Astrocyte of the spinal cord (primary cell): ENCODE data around the gene KAZALD1.

Experiments used
- DNase-seq: peaks from one replicate; pipeline ENCODE4 v3.0.0; 2011; ENCODE audit warnings: low read depth, low spot score
- H3K4me3 ChIP-seq: 2 replicates; pipeline ENCODE4 v1.5.1; 2011; ENCODE audit warnings: low read depth, mild to moderate bottlenecking, low read length, moderate library complexity
- in situ Hi-C: cut with HindIII; loops from 2 replicates; pipeline ENCODE4 v1.10.0; 2017; ENCODE audit warnings: low sequenced_read_pairs
- TF ChIP-seq, protein P1 (sequence below): IDR thresholded peaks from 2 replicates; pipeline ENCODE4 v1.5.1; 2012; ENCODE audit warnings: low read depth, mild to moderate bottlenecking, low read length, inconsistent platforms

Gene KAZALD1

DNA sequence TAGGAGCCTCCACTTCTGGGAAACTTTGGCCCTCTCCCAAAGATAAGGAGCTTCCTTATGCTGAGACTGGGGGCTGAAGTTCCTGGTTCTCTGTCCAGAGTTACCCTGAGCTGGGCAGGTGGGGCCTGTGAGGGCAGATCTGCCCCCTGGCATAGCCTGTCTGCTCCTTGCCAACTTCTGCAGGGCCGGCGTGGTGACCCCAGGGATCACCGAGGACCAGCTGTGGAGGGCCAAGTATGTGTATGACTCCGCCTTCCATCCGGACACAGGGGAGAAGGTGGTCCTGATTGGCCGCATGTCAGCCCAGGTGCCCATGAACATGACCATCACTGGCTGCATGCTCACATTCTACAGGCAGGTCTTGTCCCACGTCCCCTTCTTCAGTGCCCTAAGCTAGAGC is 26.5 kb upstream of the KAZALD1 start:
- no peak for DNase-seq
- in situ Hi-C loops = no loop called here
- TF ChIP-seq, protein P1, sequence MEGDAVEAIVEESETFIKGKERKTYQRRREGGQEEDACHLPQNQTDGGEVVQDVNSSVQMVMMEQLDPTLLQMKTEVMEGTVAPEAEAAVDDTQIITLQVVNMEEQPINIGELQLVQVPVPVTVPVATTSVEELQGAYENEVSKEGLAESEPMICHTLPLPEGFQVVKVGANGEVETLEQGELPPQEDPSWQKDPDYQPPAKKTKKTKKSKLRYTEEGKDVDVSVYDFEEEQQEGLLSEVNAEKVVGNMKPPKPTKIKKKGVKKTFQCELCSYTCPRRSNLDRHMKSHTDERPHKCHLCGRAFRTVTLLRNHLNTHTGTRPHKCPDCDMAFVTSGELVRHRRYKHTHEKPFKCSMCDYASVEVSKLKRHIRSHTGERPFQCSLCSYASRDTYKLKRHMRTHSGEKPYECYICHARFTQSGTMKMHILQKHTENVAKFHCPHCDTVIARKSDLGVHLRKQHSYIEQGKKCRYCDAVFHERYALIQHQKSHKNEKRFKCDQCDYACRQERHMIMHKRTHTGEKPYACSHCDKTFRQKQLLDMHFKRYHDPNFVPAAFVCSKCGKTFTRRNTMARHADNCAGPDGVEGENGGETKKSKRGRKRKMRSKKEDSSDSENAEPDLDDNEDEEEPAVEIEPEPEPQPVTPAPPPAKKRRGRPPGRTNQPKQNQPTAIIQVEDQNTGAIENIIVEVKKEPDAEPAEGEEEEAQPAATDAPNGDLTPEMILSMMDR = no peak
- no peak overlapping the region for H3K4me3 ChIP-seq

DNA sequence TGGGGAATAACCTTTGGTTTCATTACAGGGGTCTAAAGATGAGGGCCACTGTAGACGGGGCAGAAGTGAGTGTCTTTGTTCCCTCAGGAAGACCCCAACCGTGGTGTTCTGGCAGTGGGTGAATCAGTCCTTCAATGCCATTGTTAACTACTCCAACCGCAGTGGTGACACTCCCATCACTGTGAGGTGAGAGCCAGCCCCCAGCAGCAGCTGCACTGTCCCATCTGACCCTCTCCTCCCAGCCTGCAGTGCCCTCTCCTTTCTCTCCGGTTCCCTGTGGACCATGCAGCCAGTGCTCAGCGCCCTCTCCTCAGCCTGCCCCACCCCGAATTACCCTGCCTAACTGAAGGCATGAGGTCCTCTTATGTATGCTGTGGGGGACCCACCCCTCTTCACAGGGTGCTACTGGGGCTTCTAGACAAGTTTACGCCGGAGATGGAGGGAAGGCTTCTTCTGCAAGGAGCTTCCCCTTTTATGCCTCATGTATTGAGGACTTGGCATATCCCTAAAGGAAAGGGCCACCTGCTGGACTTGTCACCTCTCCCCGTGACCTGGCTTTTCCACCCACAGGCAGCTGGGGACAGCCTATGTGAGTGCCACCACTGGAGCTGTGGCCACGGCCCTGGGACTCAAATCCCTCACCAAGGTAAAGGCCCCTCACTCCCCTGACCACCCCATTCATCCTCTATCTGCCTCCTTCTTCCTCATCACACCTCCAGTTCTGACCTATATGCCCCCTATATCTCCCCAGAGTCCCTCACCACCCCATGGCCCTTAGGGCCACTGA is 25.7 kb upstream of the KAZALD1 start:
- TF ChIP-seq, protein P1 = no peak
- no peak for DNase-seq
- in situ Hi-C loops = no loop called here
- H3K4me3 ChIP-seq = no peak overlapping the region

DNA sequence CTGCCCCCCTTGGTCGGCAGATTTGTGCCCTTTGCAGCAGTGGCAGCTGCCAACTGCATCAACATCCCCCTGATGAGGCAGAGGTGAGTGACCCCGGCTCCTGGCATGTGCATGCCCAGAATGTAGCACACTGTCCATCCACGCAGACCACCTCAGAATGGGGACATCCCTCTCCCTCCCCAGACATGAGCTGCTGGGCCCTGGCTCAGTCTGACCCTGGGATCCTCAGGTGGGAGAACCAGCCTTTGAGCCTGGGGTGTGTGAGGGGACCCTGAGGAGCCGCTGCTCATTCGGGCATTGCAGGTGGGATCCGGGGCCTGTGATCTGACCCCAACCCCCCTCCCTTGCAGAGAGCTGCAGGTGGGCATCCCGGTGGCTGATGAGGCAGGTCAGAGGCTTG is 25.1 kb upstream of the KAZALD1 start:
- no peak for DNase-seq
- no peak overlapping the region for H3K4me3 ChIP-seq
- TF ChIP-seq, protein P1 = no peak
- in situ Hi-C loops = no loop called here

DNA sequence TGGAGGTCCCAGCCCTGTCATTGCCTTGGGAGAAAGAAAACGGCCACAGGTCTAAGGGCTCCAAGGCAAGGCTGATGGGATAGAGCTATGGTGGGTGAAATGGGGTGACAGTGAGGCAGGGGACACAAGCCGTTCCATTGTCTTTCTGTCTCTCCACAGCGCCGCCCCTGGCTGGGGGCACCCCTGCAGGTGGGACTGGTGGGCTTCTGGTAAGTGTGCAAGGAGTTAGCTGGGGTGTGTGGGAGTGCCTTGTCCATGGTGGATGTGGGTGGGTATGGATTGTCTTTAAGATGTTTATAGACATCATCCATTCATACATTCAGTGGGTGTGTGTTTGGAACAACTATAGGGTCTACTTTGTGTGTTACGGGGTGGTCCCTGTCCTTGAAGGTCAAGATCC is 23.3 kb upstream of the KAZALD1 start:
- H3K4me3 ChIP-seq = no peak overlapping the region
- TF ChIP-seq, protein P1 = no peak
- no peak for DNase-seq
- in situ Hi-C loops = no loop called here

DNA sequence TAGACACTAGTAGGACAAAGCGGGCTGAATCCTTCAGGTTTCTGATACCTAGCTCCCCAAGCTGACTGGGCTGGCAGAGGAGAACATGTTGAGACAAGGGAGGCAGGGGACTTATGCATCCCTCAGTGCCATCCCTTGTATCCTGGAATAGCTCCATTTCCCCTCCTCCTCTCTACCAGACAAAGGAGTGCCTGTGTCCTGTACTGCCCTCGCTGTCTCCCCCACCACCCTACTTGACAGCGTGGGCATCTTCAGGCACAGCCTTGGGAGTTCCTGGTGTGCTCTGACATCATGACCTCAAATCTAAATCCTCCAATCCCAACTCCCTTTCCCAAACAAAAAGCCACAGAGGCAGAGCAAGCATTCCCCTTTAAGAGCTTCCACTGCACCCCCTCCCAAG is 21.7 kb upstream of the KAZALD1 start:
- DNase-seq = no peak
- in situ Hi-C loops = no loop called here
- TF ChIP-seq, protein P1 = no peak
- H3K4me3 ChIP-seq = no peak overlapping the region

DNA sequence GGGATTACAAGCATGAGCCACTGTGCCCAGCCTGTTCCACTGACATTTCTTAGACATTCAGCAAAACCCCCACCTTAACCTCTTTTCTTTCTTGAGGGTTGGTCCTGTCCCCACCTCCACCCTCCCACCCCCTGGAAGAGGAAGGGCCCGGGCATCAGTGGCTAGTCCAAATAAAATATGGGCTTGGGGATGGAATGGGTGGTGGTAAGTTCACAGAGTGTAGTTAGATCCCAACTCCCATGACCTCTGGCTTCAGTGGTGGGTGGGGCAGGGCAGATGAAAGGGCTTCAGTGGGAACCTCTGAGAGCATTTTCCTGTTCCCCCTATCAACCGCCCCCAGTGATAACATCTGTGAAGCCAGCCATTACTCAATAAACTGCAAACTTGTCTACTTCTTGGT is 20.9 kb upstream of the KAZALD1 start:
- DNase-seq = no peak
- H3K4me3 ChIP-seq = no peak overlapping the region
- in situ Hi-C loops = no loop called here
- TF ChIP-seq, protein P1 = no peak
